Epithelial cell of proximal tubule (primary cell): ENCODE data around the gene ENDOV. TPM values are rescaled to one million over a fixed set of nuclear protein-coding genes. Genes with fewer than 3 reads are reported as not detected.

Source experiments
- DNase-seq: peaks from one replicate; pipeline ENCODE4 v3.0.0-alpha.2; 2011; ENCODE audit warnings: low read depth
- H3K4me3 ChIP-seq: 2 replicates; pipeline ENCODE4 v1.5.1; 2011; ENCODE audit warnings: low read depth, mild to moderate bottlenecking, low read length
- total RNA-seq: library from RNA; depleted of rRNA; stranded (reverse); fragments of >200 nt; gene quantifications from 2 replicates; pipeline ENCODE4 v1.2.3, GENCODE V29; 2015
- TF ChIP-seq, protein P1 (sequence below): conservative IDR thresholded peaks from 2 replicates; pipeline ENCODE4 v1.5.1; 2012; ENCODE audit warnings: low read depth, mild to moderate bottlenecking, low read length

The ENDOV gene
- total RNA-seq, 1 donor from 2014 or later: 8.5 TPM

DNA sequence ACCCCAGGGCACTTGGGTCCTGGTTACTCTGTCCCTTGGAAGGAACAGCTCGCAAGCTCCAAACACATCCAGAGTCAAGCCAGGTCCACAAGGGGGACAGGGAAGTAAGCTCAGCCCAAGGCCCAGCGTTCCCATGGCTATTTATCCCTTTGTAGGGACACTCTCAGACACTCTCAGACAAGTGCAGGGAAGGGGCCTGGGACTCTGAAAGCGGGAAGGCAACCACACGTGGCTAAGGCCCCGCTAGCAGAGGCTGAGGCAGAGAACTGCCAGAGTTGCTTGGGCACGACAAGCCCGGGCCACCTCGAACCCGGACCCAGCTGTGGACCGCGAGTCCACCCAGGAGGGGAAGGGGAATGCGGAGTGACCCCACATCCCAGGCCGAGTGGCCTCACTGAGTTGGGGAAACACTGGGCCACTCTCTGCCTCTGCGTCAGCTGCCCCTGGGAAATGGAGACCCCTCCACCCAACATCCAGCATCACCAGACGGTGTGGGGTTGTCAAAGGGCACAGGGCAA, 51.3 kb downstream of the ENDOV start:
- TF ChIP-seq, protein P1, sequence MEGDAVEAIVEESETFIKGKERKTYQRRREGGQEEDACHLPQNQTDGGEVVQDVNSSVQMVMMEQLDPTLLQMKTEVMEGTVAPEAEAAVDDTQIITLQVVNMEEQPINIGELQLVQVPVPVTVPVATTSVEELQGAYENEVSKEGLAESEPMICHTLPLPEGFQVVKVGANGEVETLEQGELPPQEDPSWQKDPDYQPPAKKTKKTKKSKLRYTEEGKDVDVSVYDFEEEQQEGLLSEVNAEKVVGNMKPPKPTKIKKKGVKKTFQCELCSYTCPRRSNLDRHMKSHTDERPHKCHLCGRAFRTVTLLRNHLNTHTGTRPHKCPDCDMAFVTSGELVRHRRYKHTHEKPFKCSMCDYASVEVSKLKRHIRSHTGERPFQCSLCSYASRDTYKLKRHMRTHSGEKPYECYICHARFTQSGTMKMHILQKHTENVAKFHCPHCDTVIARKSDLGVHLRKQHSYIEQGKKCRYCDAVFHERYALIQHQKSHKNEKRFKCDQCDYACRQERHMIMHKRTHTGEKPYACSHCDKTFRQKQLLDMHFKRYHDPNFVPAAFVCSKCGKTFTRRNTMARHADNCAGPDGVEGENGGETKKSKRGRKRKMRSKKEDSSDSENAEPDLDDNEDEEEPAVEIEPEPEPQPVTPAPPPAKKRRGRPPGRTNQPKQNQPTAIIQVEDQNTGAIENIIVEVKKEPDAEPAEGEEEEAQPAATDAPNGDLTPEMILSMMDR: no peak
- DNase-seq: no peak
- no peak overlapping the region for H3K4me3 ChIP-seq

DNA sequence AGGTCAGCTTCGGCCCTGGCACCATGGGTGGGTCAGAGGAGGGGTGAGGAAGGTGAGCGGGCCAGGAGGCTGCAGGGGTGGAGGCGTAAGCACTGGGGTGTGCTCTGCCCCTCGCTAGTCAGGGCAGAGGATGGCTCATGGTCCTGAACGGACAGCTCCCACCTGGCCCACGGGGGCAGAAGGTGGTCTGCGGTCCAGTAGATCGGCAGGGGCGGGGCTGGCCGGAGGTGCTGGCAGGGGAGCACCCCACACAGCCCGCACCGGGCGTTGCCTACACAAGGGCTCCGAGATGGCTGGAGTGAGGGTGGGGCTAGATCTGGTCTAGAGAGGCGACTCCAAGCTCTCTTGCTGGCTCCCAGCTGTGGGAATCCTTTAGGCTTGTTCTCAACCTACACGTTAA, 53.3 kb downstream of the ENDOV start:
- TF ChIP-seq, protein P1: no peak
- no peak overlapping the region for H3K4me3 ChIP-seq

DNA sequence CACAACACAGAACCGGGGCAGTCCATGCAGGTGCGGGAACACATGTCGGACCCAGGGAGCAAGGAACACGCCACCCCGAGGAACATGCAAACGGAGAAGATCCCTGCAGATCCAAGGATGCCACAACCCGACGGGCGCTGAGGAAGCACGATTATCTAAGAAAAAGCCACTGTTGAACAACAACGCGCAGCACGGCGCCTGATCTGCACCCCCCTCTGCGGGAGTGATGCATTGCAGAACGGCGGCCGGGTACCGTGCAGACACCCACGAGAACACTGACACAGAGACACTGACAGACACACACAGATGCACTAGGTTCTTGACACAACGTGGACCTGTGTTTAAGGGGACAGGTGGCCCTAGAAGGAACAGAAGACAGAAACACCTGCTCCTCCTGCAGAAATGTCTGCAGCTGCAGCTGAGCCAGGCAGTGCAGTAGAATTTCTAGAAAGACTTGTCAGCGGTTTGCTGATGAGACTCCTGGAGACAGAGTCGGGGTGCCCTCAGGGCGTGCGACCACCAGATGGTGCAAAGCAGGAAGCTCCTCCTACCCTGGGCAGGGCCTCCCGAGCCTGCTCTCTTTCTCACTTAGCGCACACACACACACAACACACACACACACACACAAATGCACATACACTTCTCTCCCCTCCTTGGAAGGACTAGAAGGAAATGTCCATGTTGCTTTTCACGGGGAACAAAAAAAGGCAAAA, 54.0 kb downstream of the ENDOV start:
- no peak for DNase-seq
- TF ChIP-seq, protein P1: no peak
- H3K4me3 ChIP-seq: no peak overlapping the region

More for the DNA sequence above, 53.3 kb downstream of the ENDOV start:
- no peak for DNase-seq

DNA sequence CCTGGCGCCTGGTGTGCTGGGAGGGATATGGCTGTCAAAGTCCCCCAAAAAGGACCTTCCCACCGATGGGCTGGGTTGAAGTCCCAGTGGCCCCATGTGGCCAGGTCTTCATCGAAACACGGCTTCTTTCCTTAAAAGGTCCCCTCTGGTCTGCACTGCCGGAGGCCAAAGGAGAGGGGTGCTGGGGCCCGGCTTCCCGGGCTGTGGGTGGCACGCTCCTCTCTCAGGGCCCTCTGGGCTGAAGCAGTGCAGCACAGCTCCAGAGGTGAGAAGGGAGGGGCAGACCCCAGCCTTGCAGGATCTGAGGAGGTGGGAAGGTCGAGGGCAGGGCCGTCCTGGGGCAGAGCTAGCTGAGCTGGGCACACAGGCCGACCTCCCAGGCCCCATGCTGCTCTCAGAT, 54.7 kb downstream of the ENDOV start:
- H3K4me3 ChIP-seq: no peak overlapping the region
- TF ChIP-seq, protein P1: no peak
- no peak for DNase-seq

DNA sequence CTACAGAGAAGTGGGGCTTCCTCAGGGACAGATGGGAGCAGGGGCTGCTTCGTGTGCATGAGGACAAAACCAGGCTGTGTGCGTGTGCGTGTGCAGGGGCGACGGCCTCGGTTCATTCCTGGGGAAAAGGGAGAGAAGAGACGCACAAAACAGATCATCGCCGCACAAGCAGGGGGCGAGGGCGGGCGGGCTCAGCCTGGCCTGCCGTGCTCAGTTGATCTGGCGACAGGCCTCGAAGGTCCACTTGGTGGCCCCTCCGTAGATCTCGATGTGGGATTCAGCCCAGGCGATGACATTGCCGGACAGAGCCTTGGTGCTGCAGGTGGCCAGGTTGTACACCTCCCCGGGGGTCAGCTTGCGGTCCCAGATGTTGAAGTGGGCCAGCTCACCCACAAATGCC, 55.6 kb downstream of the ENDOV start:
- no peak for DNase-seq
- TF ChIP-seq, protein P1: no peak
- no peak overlapping the region for H3K4me3 ChIP-seq

DNA sequence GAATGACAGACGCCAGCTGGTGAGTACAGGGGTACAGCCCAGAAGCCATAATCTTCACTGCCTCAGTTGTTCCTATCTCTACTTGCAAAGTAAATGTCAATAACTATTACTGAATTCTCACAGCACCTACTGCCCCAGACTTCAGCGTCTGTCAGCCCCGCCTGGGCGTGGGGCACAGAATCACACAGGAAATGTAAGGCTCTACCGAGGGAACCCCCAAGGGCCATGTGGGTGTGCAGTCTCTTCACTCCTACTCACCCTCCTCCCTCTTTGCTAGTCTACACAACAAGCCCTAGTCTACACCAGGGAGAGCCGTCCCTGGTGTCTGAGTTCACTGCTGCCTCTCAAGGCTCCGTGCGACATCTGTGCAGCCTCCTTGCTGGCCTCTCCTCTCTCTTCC, 57.0 kb downstream of the ENDOV start:
- H3K4me3 ChIP-seq: no peak overlapping the region

More for the DNA sequence above, 57.0 kb downstream of the ENDOV start:
- TF ChIP-seq, protein P1: no peak
- no peak for DNase-seq
